Activated CD8-positive, alpha-beta memory T cell treated with anti-CD3 and anti-CD28 coated beads, Interleukin-2, amount 50 U/mL, for 24 hours (primary cell): ENCODE results near the gene MAP2.
"Not testable (repeated sequence)": the region's sequence is repeated elsewhere in the genome, so short reads cannot be mapped to it uniquely, and the experiment has no call there.

ENCODE experiments used
- DNase-seq: peaks from one replicate; pipeline ENCODE4 v3.0.0-alpha.2; 2020; ENCODE audit errors: extremely low read depth

Gene MAP2

GRCh38 chr2:209474960-209475359, 51.1 kb downstream of the MAP2 start:
- no peak for DNase-seq

- DNase-seq: no peak
Measured at GRCh38 chr2:209476367-209477208, 52.7 kb downstream of the MAP2 start.

GRCh38 chr2:209492296-209492695, 68.4 kb downstream of the MAP2 start:
- not testable (repeated sequence) for DNase-seq

- not testable (repeated sequence) for DNase-seq
Measured at GRCh38 chr2:209495068-209495620, 71.3 kb downstream of the MAP2 start.

- DNase-seq: no peak
Measured at GRCh38 chr2:209495855-209496585, 72.2 kb downstream of the MAP2 start.

- no peak for DNase-seq
Measured at GRCh38 chr2:209496586-209496982, 72.7 kb downstream of the MAP2 start.

GRCh38 chr2:209498614-209499013, 74.8 kb downstream of the MAP2 start:
- DNase-seq: no peak

- DNase-seq: no peak
Measured at GRCh38 chr2:209499069-209499468, 75.2 kb downstream of the MAP2 start.

GRCh38 chr2:209501579-209501978, 77.7 kb downstream of the MAP2 start:
- DNase-seq: no peak

- DNase-seq: no peak
Measured at GRCh38 chr2:209505410-209505809, 81.6 kb downstream of the MAP2 start.

- DNase-seq: no peak
Measured at GRCh38 chr2:209508255-209508654, 84.4 kb downstream of the MAP2 start.

GRCh38 chr2:209511637-209512036, 87.8 kb downstream of the MAP2 start:
- no peak for DNase-seq

GRCh38 chr2:209512971-209513370, 89.1 kb downstream of the MAP2 start:
- no peak for DNase-seq

- DNase-seq: no peak
Measured at GRCh38 chr2:209517436-209517835, 93.6 kb downstream of the MAP2 start.

GRCh38 chr2:209519271-209519670, 95.4 kb downstream of the MAP2 start:
- no peak for DNase-seq

GRCh38 chr2:209519906-209520305, 96.1 kb downstream of the MAP2 start:
- no peak for DNase-seq

GRCh38 chr2:209523041-209523740, 99.3 kb downstream of the MAP2 start:
- DNase-seq: no peak

GRCh38 chr2:209523867-209524266, 100.0 kb downstream of the MAP2 start:
- DNase-seq: no peak

- no peak for DNase-seq
Measured at GRCh38 chr2:209525331-209525730, 101.5 kb downstream of the MAP2 start.

GRCh38 chr2:209525834-209526281, 102.0 kb downstream of the MAP2 start:
- no peak for DNase-seq

GRCh38 chr2:209526561-209526960, 102.7 kb downstream of the MAP2 start:
- no peak for DNase-seq

- DNase-seq: no peak
Measured at GRCh38 chr2:209529579-209529978, 105.7 kb downstream of the MAP2 start.
